Dedifferentiated amniotic fluid mesenchymal stem cell (primary cell): ENCODE measurements around the gene TP73.
"Not testable (repeated sequence)": the region's sequence is repeated elsewhere in the genome, so short reads cannot be mapped to it uniquely, and the experiment has no call there.

Experiments used
- DNase-seq: peaks from one replicate; pipeline ENCODE4 v3.0.0-alpha.2; 2016; ENCODE audit errors: extremely low spot score

The TP73 gene

GRCh38 chr1:3742439-3743298 lies 90.4 kb downstream of the TP73 start:
- no peak for DNase-seq

DNA sequence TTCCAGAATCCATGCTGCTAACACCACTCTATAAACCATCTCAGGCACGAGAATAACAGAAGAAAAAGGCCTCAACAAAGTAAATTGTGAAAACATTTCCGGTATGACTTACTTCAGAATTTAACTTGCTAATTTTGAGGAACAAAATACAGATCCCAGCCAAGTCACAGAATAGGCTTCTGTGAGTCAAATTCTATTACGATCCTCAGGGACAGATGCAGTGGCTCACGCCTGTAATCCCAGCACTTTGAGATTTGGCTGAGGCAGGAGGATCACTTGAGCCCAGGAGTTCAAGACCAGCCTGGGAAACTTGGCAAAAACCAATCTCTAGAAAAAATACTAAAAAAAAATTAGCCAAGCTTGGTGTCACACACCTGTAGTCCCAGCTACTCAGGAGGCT lies 91.1 kb downstream of the TP73 start:
- no peak for DNase-seq

GRCh38 chr1:3743826-3744225 lies 91.5 kb downstream of the TP73 start:
- no peak for DNase-seq

GRCh38 chr1:3744646-3745045 lies 92.3 kb downstream of the TP73 start:
- DNase-seq = no peak

- no peak for DNase-seq
These were observed 92.8 kb downstream of the TP73 start for GRCh38 chr1:3745071-3745470.

DNA sequence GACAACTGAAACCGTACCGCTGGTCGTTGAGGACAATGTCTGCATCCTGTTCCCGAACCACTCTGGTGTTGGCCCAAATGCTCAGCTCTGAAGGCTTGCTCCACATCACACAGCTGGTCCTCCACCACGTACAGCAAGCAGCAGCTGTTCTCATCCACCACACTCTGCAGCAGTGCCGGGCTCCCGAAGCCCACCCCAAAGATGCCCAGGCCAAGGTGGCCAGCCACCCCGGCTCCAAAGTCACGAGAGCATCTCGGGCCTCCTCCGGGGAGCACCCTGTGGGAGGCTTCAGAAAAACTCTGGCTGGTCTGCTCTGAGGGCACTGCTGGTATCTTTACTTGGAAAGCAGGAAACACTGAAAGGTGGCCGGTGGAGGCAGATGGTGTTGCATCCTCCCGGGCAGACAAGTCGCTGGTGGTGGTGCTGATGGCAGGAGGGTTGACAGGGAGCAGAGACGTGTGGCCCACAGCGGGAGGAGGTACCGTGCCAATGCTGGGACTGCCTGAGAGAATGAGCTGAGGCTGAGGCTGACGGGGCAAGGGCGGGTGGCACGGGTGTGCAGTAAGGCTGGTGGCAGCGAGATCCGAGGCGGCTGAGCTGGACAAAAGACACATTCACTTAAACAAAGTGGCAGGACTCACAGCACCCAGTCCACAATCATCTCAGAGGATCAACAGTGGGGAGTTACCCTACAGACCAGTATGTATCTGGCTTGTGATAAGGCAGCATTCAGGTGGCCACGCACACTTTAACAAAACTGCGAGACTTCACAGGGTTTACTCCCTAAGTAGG lies 93.5 kb downstream of the TP73 start:
- no peak for DNase-seq

DNA sequence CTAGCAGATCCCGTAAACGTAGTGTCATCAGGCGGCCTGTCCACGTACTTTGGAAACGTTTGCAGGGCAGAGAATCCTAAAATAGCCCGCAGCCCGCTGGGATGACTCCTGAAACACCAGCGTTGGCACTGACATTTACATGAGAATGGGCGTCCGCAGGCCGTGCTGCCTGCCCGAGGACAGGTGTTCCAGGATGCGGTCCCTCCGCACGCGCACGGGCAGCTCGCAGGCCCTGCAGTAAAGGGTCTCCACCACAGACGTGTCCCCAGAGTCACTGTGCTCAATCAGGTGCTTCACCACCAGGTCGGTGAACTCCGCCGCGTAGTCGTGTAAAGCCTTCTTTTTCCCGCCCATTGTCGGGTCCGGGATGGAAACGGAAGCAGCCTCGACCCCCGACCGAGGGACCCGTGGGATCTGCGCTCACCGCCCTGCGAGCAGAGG lies 94.1 kb downstream of the TP73 start:
- no peak for DNase-seq

DNA sequence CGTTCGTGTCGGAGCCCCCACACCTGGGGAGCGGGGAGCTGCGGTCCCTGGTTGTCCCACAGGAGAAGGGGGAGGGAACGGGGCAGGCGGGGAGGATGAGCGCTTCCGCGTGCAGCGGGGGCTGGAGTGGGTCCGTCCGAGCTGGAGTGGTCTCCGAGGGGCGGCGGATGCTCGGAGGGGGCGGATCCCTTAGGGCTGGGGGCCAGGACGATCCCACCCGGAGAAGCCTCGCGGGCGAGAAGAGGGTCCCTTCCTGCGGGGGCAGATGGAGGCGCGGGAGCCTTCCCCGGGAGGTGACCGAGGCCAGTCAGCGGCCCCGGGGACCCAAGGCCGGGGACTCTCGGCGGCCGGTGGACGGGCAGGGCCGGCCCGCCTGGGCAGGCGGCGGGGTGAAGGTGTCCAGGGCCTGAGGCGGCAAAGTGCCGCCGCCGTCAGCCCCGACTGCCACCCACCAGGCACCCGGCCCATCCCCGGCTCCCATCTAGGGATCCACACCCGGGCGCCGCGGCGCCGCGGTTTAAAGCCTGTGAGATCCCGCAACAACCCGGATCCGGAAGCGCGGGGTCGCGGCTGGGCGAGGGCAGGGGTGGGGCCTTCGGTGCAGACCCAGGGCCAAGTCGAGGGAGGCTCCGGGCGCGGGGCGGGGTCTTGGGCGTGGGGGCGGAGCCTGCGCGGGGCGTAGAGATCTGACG lies 94.7 kb downstream of the TP73 start:
- peak; percentile 46 for DNase-seq

- DNase-seq = no peak
These were observed 95.2 kb downstream of the TP73 start for GRCh38 chr1:3747522-3747848.

GRCh38 chr1:3747903-3748302 lies 95.6 kb downstream of the TP73 start:
- no peak for DNase-seq

DNA sequence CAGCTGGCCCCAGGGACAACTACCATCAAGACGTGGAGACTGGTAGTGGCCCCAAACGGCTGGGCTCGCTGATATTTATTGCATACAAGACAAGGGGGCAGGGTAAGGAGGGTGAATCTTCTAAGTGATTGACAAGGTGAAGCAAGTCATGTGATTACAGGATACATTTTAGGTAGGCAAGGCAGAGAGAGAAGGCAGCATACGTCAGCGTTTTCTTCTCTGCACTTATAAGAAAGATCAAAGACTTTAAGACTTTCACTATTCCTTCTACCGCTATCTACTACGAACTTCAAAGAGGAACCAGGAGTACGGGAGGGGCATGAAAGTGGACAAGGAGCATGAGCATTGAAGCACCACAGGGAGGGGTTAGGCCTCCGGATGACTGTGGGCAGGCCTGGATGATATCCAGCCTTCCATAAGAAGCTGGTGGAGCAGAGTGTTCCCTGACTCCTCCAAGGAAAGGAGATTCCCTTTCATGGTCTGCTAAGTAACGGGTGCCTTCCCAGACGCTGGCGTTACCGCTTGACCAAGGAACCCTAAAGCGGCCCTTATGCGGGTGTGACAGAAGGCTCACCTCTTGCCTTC lies 96.1 kb downstream of the TP73 start:
- not testable (repeated sequence) for DNase-seq

DNA sequence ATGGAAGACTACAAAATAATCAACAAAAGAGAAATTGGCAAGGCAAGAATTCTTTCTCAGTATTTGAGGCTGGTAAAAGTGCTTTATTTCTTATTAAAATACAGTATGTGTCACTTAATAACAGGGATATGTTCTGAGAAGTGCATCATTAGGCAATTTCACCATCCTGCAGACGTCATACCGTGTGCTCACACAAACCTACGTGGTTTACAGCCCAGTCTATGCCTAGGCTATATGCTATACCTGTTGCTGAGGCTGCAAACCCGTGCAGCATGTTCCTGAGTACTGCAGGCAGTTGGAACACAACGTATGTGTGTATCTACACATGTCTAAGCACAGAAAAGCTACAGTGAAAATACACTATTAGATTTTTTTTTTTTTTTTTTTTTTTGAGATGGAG lies 97.2 kb downstream of the TP73 start:
- no peak for DNase-seq

DNA sequence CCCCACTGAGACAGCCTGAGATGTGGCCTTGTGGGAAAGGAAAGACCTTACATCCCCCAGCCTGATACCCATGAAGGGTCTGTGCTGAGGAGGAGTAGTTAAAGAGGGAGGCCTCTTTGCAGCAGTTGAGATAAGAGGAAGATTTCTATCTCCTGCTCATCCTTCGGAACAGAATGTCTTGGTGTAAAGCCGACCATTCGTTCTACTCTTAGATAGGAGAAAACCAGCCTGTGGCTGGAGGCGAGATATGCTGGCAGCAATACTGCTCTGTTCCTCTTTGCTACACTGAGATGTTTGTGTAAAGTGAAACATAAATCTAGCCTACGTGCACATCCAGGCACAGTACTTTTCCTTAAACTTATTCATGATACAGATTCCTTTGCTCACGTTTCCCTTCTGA lies 98.4 kb downstream of the TP73 start:
- DNase-seq = no peak

GRCh38 chr1:3752400-3752945 lies 100.2 kb downstream of the TP73 start, which contains the start of gene CCDC27:
Gene CCDC27 (plus strand): TSS chr1:3752450. CDS start chr1:3752482, 32 bp downstream.
- no peak for DNase-seq

DNA sequence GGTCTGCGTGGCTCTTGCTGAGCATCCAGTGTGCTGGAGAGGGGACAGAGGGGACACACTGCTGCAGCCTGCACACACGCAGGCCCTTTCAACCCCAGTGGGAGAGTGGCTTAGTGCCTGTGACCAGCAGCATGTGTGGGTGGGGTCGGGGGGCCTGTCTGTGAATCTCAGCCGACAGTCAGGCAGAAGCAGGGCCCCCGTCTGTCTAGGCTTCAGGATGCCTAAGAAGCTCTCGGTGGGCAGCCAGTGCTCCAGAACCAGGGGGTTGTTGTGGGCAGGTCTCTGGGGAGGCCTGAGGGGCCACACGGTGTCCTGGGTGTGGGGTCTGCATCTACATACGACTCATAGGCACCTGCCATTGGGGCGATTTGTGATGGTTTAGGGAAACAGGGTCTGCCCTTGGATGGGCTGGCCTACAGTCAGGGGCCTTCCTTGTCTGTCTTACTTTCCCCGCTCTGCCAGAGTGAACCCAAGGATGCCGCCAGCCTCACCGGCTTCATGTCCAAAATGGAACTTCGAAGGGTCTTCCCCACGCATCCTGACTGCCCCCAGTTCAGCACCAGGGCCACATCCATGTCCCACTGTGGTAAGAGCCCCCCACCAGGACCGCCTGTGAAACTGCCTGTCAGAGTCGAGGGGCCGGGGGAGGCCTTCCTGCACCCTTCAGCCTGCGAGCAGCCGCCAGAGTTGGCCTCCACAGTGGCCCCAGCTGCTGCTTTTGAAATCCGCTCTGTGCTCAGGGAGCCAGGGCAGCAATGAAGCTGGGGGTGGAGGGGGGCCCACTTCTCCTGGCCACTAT lies 101.5 kb downstream of the TP73 start:
- DNase-seq = no peak

- DNase-seq = no peak
These were observed 104.1 kb downstream of the TP73 start for GRCh38 chr1:3756394-3756793.

- DNase-seq = no peak
These were observed 106.8 kb downstream of the TP73 start for GRCh38 chr1:3759164-3759563.

- no peak for DNase-seq
These were observed 107.5 kb downstream of the TP73 start for GRCh38 chr1:3759796-3760195.

DNA sequence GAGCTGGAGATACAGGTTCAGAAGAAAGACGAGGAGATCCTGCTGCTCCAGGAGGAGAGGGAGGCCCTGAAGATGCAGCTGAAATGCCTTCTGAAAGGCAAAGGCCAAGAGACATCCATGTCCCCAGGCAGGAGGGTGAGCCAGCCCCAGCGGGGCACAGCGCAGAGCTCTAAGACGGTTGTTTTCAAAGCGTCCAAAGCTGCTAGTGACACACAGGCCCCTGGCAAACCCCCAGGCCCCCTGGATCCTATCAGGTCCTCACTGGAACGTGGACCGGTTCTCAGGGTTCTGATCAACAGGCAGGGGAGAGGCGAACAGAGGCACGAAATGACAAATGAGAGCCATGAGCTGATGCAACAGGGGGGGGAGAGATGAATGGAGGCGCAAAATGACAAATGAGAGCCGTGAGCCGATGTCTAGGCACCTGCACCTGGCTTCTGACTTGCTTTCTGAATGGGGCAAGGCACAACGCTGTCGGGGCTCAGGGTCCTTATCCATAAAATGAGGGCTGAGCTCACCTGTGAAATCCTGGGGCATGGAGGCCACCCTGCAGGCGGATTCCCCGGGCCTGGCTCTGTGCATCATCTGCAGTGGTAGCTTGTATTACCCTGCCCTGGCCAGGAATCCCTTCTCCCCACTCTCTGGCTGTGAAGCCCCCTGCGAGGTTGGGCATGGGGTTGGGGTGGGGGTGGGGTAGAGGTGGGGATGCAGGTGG lies 109.1 kb downstream of the TP73 start:
- DNase-seq = no peak

DNA sequence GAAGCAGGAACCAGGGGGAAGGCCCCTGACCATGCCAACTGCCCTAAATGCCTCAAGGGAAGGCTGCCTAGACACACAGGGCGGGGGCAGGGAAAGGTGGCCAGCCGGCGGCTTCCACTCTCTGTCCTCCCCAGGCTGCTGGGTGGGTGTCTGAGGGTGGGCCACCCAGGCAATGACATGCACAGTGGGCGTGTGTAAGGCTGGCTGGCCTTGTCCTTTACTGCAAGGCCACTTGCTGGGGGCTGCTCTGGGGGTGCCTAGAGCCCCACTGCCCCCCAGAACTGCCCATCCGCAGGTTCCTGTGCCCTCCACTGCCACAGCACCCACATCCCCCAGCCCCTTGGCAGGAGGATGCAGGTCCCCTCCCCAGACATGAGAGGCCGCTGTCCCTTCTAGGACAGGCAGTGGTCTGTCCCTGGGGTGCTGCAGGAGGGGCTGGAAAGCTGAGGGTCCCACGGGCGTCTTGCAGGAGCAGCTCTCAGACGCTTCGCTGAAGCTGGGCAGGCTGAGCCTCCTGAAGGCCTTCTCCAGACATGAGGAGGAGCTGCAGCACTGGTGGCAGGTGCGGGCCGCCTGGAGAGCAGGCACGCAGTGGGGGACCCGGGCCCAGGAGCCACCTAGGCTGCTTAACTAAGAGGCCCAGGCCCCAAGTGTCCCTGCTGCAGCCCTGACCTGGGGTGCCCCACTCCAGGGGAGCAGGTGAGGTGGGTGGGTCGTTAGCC lies 110.0 kb downstream of the TP73 start:
- DNase-seq = no peak
